HepG2 (cell line): ENCODE data around the gene QSOX2.

Experiments used
- ARID2 ChIP-seq: sonication (generic); formaldehyde crosslinking; IDR thresholded peaks from 2 replicates; pipeline ENCODE4 v1.8.1; 2022; ENCODE audit warnings: mild to moderate bottlenecking, missing genetic modification reagents, borderline replicate concordance
- PHB2 ChIP-seq: fragments of 450-650 bp; IDR thresholded peaks from 2 replicates; pipeline ENCODE4 v1.6.1; 2018; ENCODE audit not compliant: partially characterized antibody
- TF ChIP-seq, protein P1 (sequence below): IDR thresholded peaks from 2 replicates; pipeline ENCODE4 v1.6.1; 2016; ENCODE audit warnings: low read depth
- TF ChIP-seq, protein P2 (sequence below): sonication (generic); formaldehyde crosslinking; IDR thresholded peaks from 2 replicates; pipeline ENCODE4 v1.4.0; 2020; ENCODE audit warnings: missing genetic modification reagents
- TF ChIP-seq, protein P3 (sequence below), 2 experiments: sonication (generic) in 1 of 2; formaldehyde crosslinking in 1 of 2; IDR thresholded peaks; 2 replicates each; pipeline versions ENCODE4 v1.5.1 to v1.6.1; 2011 to 2020; ENCODE audit warnings: borderline replicate concordance in 1 of 2, low read depth in 1 of 2, low read length in 1 of 2, mild to moderate bottlenecking in 1 of 2, missing genetic modification reagents in 1 of 2, moderate library complexity in 1 of 2

DNA sequence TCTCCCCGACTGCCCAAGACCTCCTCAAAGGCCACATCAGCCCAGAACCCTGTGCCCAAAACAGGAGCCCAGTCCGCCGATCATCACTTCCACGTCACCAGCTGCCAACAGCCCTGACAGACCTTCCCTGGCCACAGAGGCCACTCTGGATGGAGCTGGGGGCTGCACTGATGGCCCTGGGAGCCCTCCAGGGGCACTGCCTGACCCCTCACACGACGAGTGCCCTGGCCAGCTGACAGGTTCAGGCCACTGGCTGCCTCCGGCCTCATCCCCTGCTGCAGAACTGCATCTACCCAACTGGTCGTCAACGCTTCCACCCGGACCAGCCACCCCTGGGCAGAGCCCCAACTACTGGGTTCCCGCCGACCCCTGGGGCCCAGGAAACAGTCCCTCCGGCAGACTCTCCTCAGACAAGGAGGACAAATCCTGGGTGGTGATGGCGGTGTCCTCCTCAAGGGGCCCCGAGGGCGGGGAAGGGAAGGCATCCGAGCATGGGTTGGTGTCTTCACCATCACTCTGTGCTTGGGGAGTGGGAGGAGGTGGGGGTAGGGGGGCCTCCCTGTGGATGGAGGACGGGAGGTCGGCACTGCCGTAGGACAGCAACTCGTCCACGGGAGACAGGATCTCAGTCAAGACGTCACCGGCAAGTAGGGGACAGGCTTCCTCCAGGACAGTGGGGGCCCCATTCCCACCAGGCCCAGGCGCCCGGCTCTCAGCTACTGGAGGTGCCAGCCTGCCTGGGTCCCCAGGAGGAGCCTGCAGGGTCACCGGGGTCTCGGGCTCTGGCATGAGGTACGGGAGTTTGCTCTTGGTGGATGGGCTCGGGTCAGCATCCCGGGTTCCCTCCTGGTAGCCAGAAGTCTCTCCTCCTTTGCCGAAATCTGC lies 7.9 kb upstream of the QSOX2 start:
- TF ChIP-seq, protein P1, sequence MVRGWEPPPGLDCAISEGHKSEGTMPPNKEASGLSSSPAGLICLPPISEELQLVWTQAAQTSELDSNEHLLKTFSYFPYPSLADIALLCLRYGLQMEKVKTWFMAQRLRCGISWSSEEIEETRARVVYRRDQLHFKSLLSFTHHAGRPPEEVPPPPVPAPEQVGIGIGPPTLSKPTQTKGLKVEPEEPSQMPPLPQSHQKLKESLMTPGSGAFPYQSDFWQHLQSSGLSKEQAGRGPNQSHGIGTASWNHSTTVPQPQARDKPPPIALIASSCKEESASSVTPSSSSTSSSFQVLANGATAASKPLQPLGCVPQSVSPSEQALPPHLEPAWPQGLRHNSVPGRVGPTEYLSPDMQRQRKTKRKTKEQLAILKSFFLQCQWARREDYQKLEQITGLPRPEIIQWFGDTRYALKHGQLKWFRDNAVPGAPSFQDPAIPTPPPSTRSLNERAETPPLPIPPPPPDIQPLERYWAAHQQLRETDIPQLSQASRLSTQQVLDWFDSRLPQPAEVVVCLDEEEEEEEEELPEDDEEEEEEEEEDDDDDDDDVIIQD (CRISPR knock-in tag): no peak
- TF ChIP-seq PHB2: no peak
- TF ChIP-seq, protein P2, sequence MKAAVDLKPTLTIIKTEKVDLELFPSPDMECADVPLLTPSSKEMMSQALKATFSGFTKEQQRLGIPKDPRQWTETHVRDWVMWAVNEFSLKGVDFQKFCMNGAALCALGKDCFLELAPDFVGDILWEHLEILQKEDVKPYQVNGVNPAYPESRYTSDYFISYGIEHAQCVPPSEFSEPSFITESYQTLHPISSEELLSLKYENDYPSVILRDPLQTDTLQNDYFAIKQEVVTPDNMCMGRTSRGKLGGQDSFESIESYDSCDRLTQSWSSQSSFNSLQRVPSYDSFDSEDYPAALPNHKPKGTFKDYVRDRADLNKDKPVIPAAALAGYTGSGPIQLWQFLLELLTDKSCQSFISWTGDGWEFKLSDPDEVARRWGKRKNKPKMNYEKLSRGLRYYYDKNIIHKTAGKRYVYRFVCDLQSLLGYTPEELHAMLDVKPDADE (CRISPR knock-in tag): no peak
- TF ChIP-seq, protein P3, sequence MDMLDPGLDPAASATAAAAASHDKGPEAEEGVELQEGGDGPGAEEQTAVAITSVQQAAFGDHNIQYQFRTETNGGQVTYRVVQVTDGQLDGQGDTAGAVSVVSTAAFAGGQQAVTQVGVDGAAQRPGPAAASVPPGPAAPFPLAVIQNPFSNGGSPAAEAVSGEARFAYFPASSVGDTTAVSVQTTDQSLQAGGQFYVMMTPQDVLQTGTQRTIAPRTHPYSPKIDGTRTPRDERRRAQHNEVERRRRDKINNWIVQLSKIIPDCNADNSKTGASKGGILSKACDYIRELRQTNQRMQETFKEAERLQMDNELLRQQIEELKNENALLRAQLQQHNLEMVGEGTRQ (IDR thresholded peaks at IDR 0.05; ENCODE audit: low read depth, low read length): no peak
- TF ChIP-seq, protein P3 (CRISPR knock-in tag; IDR thresholded peaks at IDR 0.05; ENCODE audit: borderline replicate concordance): no peak
- no peak for TF ChIP-seq ARID2 (CRISPR knock-in tag)
